GM23248 (cell line): ENCODE measurements around the gene ANKRD13B.

Experiments used
- EZH2 ChIP-seq: fragments of 200-600 bp; sonication (generic); IDR thresholded peaks from 2 replicates; pipeline ENCODE4 v1.6.1; 2018; ENCODE audit warnings: antibody characterized with exemption, mild to moderate bottlenecking; ENCODE audit not compliant: insufficient read depth, poor library complexity, severe bottlenecking
- EZH2phosphoT487 ChIP-seq: fragments of 200-600 bp; sonication (generic); IDR thresholded peaks from 2 replicates; pipeline ENCODE4 v1.6.1; 2018; ENCODE audit warnings: antibody characterized with exemption, moderate library complexity, mild to moderate bottlenecking, low read depth; ENCODE audit not compliant: insufficient read depth

DNA sequence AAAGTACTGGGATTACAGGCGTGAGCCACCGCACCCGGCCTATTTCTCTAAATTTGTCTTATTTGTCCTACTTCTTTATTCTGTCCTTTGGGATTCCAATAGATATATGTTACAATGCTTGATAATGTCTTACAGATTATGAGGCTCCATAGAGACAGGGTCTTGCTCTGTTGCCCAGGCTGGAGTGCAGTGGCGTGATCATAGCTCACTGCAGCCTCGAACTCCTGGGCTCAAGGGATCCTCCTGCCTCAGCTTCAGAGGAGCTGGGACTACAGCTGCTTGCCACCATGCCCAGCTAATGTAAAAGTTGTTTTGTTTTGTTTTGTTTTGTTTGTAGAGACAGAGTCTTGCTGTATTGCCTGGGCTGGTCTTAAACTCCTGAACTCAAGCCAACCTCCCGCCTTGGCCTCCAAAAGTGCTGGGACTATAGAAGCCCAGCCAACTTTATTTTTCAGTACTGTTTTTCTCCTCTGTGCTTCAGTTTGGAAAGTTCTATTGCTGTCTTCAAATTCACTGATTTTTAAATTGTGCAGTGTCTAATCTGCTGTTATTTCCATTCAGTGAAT, 10.3 kb downstream of the ANKRD13B start:
- TF ChIP-seq EZH2 (no peak), EZH2phosphoT487 (no peak)
